Endothelial cell of umbilical vein (primary cell): ENCODE measurements around the gene ZNF615. TPM values are rescaled to one million over a fixed set of nuclear protein-coding genes. Genes with fewer than 3 reads are reported as not detected.
"Not testable (repeated sequence)": the region's sequence is repeated elsewhere in the genome, so short reads cannot be mapped to it uniquely, and the experiment has no call there.

Source experiments
- BruUV-seq: library from RNA; stranded (reverse); fragments of 400-500 nt; replicated peaks from 2 replicates; lab custom pipeline; 2021; lab: Mats Ljungman, UMichigan
- CTCF ChIA-PET: fragments of 300-600, 350-600 bp; sonication (Branson Sonifier 250); formaldehyde crosslinking; loops from one replicate; lab custom pipeline; 2021; ENCODE audit warnings: antibody characterized with exemption, inconsistent platforms; lab: Charles Lee
- POLR2A ChIA-PET: fragments of 300-600, 350-600 bp; sonication (Branson Sonifier 250); formaldehyde crosslinking; loops from one replicate; lab custom pipeline; 2021; ENCODE audit warnings: antibody characterized with exemption, inconsistent platforms; lab: Charles Lee
- DNase-seq: peaks from one replicate; pipeline ENCODE4 v3.0.0-alpha.2; 2011; ENCODE audit warnings: low read depth, low spot score
- FAIRE-seq: peaks from 2 replicates; lab custom pipeline; 2011; peaks lifted over from hg19 to GRCh38; lab: Jason Lieb, UNC
- H2AFZ ChIP-seq: 2 replicates; pipeline ENCODE4 v1.6.0; 2012; ENCODE audit warnings: low read depth, low read length, control low read depth, inconsistent platforms
- H3K27ac ChIP-seq: 2 replicates; pipeline ENCODE4 v1.5.1; 2011; ENCODE audit warnings: low read depth, mild to moderate bottlenecking, control low read depth, low read length, moderate library complexity; ENCODE audit not compliant: insufficient read depth
- H3K27me3 ChIP-seq, 2 experiments: 2 replicates each; pipeline versions ENCODE4 v1.6.0 to v1.6.1; 2011; ENCODE audit warnings: low read length in 2 of 2, mixed read lengths in 1 of 2; ENCODE audit not compliant: control insufficient read depth in 2 of 2, insufficient read depth in 2 of 2
- H3K36me3 ChIP-seq, 2 experiments: 2 replicates in 1 of 2; 3 replicates in 1 of 2; pipeline ENCODE4 v1.5.1; 2011; ENCODE audit warnings: low read length in 2 of 2, mild to moderate bottlenecking in 1 of 2, moderate library complexity in 1 of 2; ENCODE audit not compliant: control insufficient read depth in 2 of 2, insufficient read depth in 2 of 2; ENCODE audit errors: extremely low read depth in 1 of 2
- H3K4me1 ChIP-seq: 3 replicates; pipeline ENCODE4 v1.5.1; 2011; ENCODE audit warnings: mild to moderate bottlenecking, low read length; ENCODE audit not compliant: control insufficient read depth, insufficient read depth; ENCODE audit errors: extremely low read depth
- H3K4me2 ChIP-seq: 2 replicates; pipeline ENCODE4 v1.6.1; 2011; ENCODE audit warnings: low read length, control low read depth, mixed read lengths; ENCODE audit not compliant: insufficient read depth
- H3K4me3 ChIP-seq, 3 experiments: fragments of 200-600 bp in 1 of 3; sonication (generic), shearing (Covaris generic) in 1 of 3; replicated peaks in 1 of 3; 2 replicates each; pipeline ENCODE4 v1.5.1; 2011 to 2016; ENCODE audit warnings: control low read depth in 3 of 3, low read length in 3 of 3, mild to moderate bottlenecking in 2 of 3, inconsistent platforms in 1 of 3, low read depth in 1 of 3, moderate library complexity in 1 of 3; ENCODE audit not compliant: insufficient read depth in 1 of 3
- H3K79me2 ChIP-seq: 2 replicates; pipeline ENCODE4 v1.6.0; 2012; ENCODE audit warnings: low read length, inconsistent platforms; ENCODE audit not compliant: control insufficient read depth, insufficient read depth
- H3K9ac ChIP-seq: replicated peaks from 2 replicates; pipeline ENCODE3; 2011; ENCODE audit warnings: low read length, control low read depth; ENCODE audit not compliant: insufficient read depth; ENCODE audit errors: extremely low read depth
- H3K9me1 ChIP-seq: replicated peaks from 3 replicates; pipeline ENCODE4 v1.6.0; 2011; ENCODE audit warnings: mild to moderate bottlenecking, low read length; ENCODE audit not compliant: control insufficient read depth, insufficient read depth; ENCODE audit errors: extremely low read depth
- H3K9me3 ChIP-seq: replicated peaks from 2 replicates; pipeline ENCODE4 v1.5.1; 2012; ENCODE audit warnings: low read length, inconsistent platforms; ENCODE audit not compliant: control insufficient read depth, insufficient read depth
- H4K20me1 ChIP-seq: replicated peaks from 2 replicates; pipeline ENCODE3; 2011; ENCODE audit warnings: mild to moderate bottlenecking, low read length; ENCODE audit not compliant: control insufficient read depth, insufficient read depth; ENCODE audit errors: extremely low read depth
- EZH2 ChIP-seq: IDR thresholded peaks from 2 replicates; pipeline ENCODE4 v1.6.1; 2012; ENCODE audit warnings: borderline replicate concordance, low read depth, mild to moderate bottlenecking, moderate library complexity, low read length, inconsistent platforms; ENCODE audit not compliant: severe bottlenecking
- FOS ChIP-seq: IDR thresholded peaks from 2 replicates; pipeline ENCODE4 v1.6.1; 2011; ENCODE audit warnings: mild to moderate bottlenecking, low read length, moderate library complexity, borderline replicate concordance; ENCODE audit not compliant: insufficient read depth
- GATA2 ChIP-seq: IDR thresholded peaks from 2 replicates; pipeline ENCODE4 v1.7.0; 2011; ENCODE audit warnings: low read depth, mild to moderate bottlenecking, moderate library complexity, mixed read lengths, low read length; ENCODE audit not compliant: insufficient read length, insufficient read depth
- JUN ChIP-seq: IDR thresholded peaks from 2 replicates; pipeline ENCODE4 v1.6.1; 2011; ENCODE audit warnings: borderline replicate concordance, low read depth; ENCODE audit not compliant: insufficient read length, insufficient read depth
- MYC ChIP-seq: IDR thresholded peaks from one replicate; pipeline ENCODE4 v1.6.1; 2011; ENCODE audit warnings: mild to moderate bottlenecking, low read depth, low read length
- POLR2A ChIP-seq: IDR thresholded peaks from 2 replicates; pipeline ENCODE4 v1.6.1; 2012; ENCODE audit warnings: low read depth, mild to moderate bottlenecking, control low read depth, low read length
- POLR2AphosphoS5 ChIP-seq: IDR thresholded peaks from 2 replicates; pipeline ENCODE4 v1.6.1; 2012; ENCODE audit warnings: low read depth, mild to moderate bottlenecking, control low read depth, low read length, moderate library complexity; ENCODE audit not compliant: insufficient read depth
- dilution Hi-C: fragments of 300-500 bp; cut with MboI; formaldehyde crosslinking; loops from one replicate; pipeline ENCODE4 v1.15.0; 2019; ENCODE audit warnings: low sequenced_read_pairs; ENCODE audit not compliant: extremely low pct_ligation_motif_present
- intact Hi-C: fragments of 100-400 bp; cut with micrococcal nuclease; formaldehyde crosslinking; loops from one replicate; pipeline ENCODE4 v1.10.0; 2022
- polyA plus RNA-seq, 4 experiments: library from polyadenylated mRNA; depleted of rRNA in 3 of 4; stranded (reverse) in 3 of 4; unstranded in 1 of 4; fragments of >200 nt; gene quantifications; 2 replicates each; pipeline versions ENCODE4 v1.2.1 to v1.2.3, GENCODE V29; 2011 to 2012; ENCODE audit warnings: missing spikeins in 1 of 4
- total RNA-seq: library from RNA; stranded (reverse); gene quantifications from 2 replicates; pipeline ENCODE4 v1.2.3, GENCODE V29; 2021
- TF ChIP-seq, protein P1 (sequence below), 2 donors: IDR thresholded peaks; 1 replicate in 1 of 2; 2 replicates in 1 of 2; pipeline ENCODE4 v1.5.1; 2011; ENCODE audit warnings: low read length in 2 of 2, mild to moderate bottlenecking in 2 of 2, moderate library complexity in 2 of 2, control low read depth in 1 of 2, inconsistent platforms in 1 of 2, low read depth in 1 of 2; ENCODE audit not compliant: insufficient read depth in 1 of 2; ENCODE audit errors: extremely low read depth in 1 of 2
- TF ChIP-seq, protein P2 (sequence below): IDR thresholded peaks from 2 replicates; pipeline ENCODE4 v1.6.1; 2011; ENCODE audit not compliant: insufficient read depth, insufficient read length

Gene ZNF615
- total and polyA plus RNA-seq, 2 donors (not counting 3 experiments of a cell fraction or from before 2014, with no cell fraction given): 1.4 to 4.5 TPM

DNA sequence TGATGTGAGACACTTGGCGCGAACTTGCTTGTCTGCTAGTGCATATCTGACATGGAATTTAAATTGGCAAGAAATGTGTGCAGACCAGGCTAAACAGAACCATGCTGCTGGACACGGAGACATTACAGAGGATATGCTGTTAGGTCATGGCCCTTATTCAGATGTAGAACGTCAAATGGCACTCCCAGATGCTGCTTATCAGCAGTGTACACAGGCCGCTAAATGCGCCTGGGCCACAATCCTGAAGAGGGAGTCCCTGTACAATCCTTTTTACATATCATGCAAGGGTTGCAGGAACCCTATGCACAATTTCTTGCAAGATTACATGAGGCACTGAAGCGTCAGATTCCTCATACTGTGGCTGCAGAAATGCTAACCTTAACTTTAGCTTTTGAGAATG lies 30.7 kb downstream of the ZNF615 start:
- Histone ChIP-seq H3K27ac (no peak overlapping the region), H3K9me1 (no peaks in the 10 kb centered on the region), H3K4me1 (no peaks in the 10 kb centered on the region), H3K9ac (no peak overlapping the region), H3K4me2 (no peak overlapping the region), H4K20me1 (no peaks in the 10 kb centered on the region), H3K27me3 (no peaks in the 10 kb centered on the region), H3K4me3 (no peak overlapping the region), H3K79me2 (no peaks in the 10 kb centered on the region), H3K36me3 (peaks cover 1 to 5% of the 10 kb centered on the region in 2 experiments), H2AFZ (no peak overlapping the region), H3K9me3 (peaks cover 3% of the 10 kb centered on the region)
- ChIA-PET POLR2A (no interaction called here), CTCF (no interaction called here)
- BruUV-seq: no TSS peak
- intact Hi-C loops: no loop called here
- DNase-seq (no peak), FAIRE-seq (no peak)
- dilution Hi-C loops: no loop called here
- TF ChIP-seq POLR2A: no peak
- TF ChIP-seq EZH2: no peak

DNA sequence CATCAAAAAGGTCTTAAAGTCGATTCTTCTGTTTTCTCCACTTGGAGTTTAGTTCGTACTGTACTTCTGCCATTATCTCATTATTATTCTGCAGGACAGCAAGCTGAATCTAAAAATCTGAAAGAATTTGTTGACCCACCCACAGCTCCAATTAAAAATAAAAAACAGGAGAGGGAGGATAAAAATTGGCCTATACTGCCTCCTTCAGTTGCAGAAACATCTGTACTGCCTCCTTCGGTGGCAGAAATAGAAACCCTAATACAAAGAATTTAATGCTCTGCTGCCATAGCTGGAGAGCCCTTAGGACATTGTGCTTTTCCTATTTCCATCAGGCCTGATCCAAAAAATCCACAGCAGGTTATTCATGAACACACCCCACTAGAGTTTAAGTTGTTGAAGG lies 31.2 kb downstream of the ZNF615 start:
- Histone ChIP-seq H3K79me2 (no peaks in the 10 kb centered on the region), H3K4me3 (no peak overlapping the region), H2AFZ (no peak overlapping the region), H4K20me1 (no peaks in the 10 kb centered on the region), H3K4me1 (no peaks in the 10 kb centered on the region), H3K27ac (no peak overlapping the region), H3K36me3 (peaks cover 1 to 5% of the 10 kb centered on the region in 2 experiments), H3K27me3 (no peaks in the 10 kb centered on the region), H3K9me1 (no peaks in the 10 kb centered on the region), H3K9ac (no peak overlapping the region), H3K4me2 (no peak overlapping the region), H3K9me3 (peaks cover 4% of the 10 kb centered on the region)
- no peak for FAIRE-seq
- dilution Hi-C loops (no loop called here), intact Hi-C loops (no loop called here)
- TF ChIP-seq, protein P1, sequence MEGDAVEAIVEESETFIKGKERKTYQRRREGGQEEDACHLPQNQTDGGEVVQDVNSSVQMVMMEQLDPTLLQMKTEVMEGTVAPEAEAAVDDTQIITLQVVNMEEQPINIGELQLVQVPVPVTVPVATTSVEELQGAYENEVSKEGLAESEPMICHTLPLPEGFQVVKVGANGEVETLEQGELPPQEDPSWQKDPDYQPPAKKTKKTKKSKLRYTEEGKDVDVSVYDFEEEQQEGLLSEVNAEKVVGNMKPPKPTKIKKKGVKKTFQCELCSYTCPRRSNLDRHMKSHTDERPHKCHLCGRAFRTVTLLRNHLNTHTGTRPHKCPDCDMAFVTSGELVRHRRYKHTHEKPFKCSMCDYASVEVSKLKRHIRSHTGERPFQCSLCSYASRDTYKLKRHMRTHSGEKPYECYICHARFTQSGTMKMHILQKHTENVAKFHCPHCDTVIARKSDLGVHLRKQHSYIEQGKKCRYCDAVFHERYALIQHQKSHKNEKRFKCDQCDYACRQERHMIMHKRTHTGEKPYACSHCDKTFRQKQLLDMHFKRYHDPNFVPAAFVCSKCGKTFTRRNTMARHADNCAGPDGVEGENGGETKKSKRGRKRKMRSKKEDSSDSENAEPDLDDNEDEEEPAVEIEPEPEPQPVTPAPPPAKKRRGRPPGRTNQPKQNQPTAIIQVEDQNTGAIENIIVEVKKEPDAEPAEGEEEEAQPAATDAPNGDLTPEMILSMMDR (IDR thresholded peaks at IDR 0.05; ENCODE audit: extremely low read depth in 1 of 2, insufficient read depth in 1 of 2, low read depth in 1 of 2, low read length in 2 of 2): no peak
- no peak for TF ChIP-seq GATA2
- TF ChIP-seq MYC: no peak
- no peak for TF ChIP-seq POLR2A
- TF ChIP-seq, protein P2, sequence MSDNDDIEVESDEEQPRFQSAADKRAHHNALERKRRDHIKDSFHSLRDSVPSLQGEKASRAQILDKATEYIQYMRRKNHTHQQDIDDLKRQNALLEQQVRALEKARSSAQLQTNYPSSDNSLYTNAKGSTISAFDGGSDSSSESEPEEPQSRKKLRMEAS: no peak
- TF ChIP-seq JUN: no peak
- TF ChIP-seq FOS: no peak
- no peak for TF ChIP-seq EZH2
- no peak for TF ChIP-seq POLR2AphosphoS5
- no TSS peak for BruUV-seq
- DNase-seq: no peak
- CTCF ChIA-PET: no interaction called here
- POLR2A ChIA-PET: no interaction called here

DNA sequence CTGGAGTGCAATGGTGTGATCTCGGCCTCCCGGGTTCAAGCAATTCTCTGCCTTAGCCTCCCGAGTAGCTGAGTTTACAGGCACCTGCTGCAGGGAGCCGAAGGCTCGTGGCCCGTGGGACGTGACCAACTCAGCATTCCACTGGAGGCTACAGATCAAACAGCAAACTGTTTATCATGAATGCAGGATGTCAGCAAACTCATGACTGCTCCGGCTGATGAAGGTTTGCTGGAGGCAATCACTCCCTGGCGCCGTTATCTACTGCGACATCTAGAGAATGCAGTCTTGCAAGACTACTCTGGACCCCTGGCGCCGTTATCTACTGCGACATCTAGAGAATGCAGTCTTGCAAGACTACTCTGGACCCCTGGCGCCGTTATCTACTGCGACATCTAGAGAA lies 32.2 kb downstream of the ZNF615 start:
- dilution Hi-C loops, BruUV-seq, H3K9ac ChIP-seq, CTCF ChIA-PET, H3K27me3 ChIP-seq, FAIRE-seq, H3K4me1 ChIP-seq, H3K27ac ChIP-seq, H2AFZ ChIP-seq, H3K9me1 ChIP-seq, H3K4me2 ChIP-seq, DNase-seq, intact Hi-C loops, H3K79me2 ChIP-seq, H4K20me1 ChIP-seq, H3K4me3 ChIP-seq, POLR2A ChIA-PET: not testable (repeated sequence)
- Histone ChIP-seq H3K36me3 (peaks cover 1 to 10% of the 10 kb centered on the region in 2 experiments), H3K9me3 (peaks cover 15% of the 10 kb centered on the region)
